ENCODE results near the gene KIR3DL1. TPM values are rescaled to one million over a fixed set of nuclear protein-coding genes. Genes with fewer than 3 reads are reported as not detected.
"Not testable (repeated sequence)": the region's sequence is repeated elsewhere in the genome, so short reads cannot be mapped to it uniquely, and the experiment has no call there.

The KIR3DL1 gene
- total RNA-seq, 2 donors from 2014 or later = not detected

DNA sequence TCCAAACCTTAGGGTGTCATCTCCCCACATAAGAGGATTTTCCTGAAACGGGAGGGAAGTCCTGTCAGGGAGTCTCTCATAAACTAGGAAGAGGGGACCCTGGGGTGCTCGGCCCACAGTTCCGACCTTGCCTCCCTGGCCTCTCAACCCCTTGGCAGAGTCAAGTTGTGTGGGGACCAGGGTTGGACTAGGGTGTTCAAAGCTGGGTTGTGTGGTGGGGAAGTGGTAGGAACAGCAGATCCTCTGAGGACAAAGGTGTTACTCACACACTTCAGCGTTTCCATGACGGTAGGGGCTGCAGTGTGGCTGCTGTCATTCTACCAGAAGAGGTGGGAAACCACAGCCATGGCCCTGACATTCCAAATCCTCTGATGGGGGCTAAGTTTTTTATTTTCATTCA lies 18.9 kb downstream of the KIR3DL1 start:
- intact Hi-C loops (cut with DNase I) = not testable (repeated sequence)

DNA sequence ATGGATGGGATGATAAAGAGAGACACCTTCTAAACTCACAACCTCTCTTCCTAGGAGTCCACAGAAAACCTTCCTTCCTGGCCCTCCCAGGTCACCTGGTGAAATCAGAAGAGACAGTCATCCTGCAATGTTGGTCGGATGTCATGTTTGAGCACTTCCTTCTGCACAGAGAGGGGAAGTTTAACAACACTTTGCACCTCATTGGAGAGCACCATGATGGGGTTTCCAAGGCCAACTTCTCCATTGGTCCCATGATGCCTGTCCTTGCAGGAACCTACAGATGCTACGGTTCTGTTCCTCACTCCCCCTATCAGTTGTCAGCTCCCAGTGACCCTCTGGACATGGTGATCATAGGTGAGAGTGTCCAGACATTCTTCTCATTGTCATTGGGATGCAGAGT lies 21.3 kb downstream of the KIR3DL1 start:
- intact Hi-C loops (cut with DNase I); H3K27ac ChIP-seq; H3K9me3 ChIP-seq; H3K9ac ChIP-seq (ENCODE audit: low read depth in 2 of 2, low read length in 2 of 2); H3K36me3 ChIP-seq; H3K4me1 ChIP-seq; H3K4me3 ChIP-seq; H3K27me3 ChIP-seq; DNase-seq: not testable (repeated sequence)

More for the DNA sequence above, 18.9 kb downstream of the KIR3DL1 start:
- not testable (repeated sequence) for H3K27me3 ChIP-seq; H3K36me3 ChIP-seq; H3K4me1 ChIP-seq; H3K4me3 ChIP-seq; H3K9me3 ChIP-seq; H3K27ac ChIP-seq; H3K9ac ChIP-seq (ENCODE audit: low read depth in 2 of 2, low read length in 2 of 2); DNase-seq

DNA sequence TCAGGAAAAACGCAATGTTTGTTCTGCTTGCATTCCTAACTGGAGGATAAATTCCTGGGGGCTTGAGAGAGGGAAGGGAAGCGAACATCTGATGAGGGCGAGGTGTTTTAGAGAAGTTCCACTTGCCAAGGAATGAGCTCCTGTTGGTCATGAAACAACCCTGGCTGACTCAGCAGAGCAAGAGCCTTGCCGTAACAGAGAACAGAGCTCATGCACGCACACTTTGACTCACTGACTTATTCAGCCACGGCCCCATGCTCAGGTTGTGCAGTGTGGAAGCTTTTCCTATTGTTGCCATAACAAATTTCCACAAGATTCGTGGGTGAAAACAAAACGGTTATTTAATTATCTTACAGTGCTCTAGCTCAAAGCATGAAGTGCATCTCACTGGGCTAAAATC lies 26.9 kb downstream of the KIR3DL1 start:
- intact Hi-C loops (cut with DNase I); H3K36me3 ChIP-seq; H3K4me3 ChIP-seq; H3K4me1 ChIP-seq; H3K27ac ChIP-seq; DNase-seq; H3K27me3 ChIP-seq; H3K9me3 ChIP-seq; H3K9ac ChIP-seq (ENCODE audit: low read depth in 2 of 2, low read length in 2 of 2): not testable (repeated sequence)

DNA sequence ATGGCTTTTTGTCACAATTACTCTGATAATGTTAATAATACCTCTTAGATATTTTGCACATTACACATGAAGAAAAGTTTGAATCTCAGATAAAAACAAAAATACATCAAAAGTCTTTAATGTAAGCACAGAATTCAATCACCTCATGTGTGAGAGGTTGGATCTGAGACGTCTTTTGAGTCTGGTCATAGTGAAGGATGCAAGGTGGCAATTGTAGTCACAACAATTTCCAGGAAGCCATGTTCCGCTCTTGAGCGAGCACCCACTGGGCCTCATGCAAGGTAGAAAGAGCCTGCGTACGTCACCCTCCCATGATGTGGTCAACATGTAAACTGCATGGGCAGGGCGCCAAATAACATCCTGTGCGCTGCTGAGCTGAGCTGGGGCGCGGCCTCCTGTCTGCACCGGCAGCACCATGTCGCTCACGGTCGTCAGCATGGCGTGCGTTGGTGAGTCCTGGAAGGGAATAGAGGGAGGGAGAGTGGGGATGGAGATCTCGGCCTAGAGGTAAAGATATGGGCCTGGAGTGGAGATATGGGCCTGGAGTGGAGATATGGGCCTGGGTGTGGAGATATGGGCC lies 33.9 kb downstream of the KIR3DL1 start, which contains the start of gene KIR3DL2:
Gene KIR3DL2, plus strand, starts transcription at position 383 of the 580 bp plus-strand sequence. Its CDS starts 33 bp downstream, at position 416.
- intact Hi-C loops (cut with DNase I); DNase-seq; H3K4me3 ChIP-seq; H3K4me1 ChIP-seq; H3K27ac ChIP-seq; H3K36me3 ChIP-seq; H3K9ac ChIP-seq (ENCODE audit: low read depth in 2 of 2, low read length in 2 of 2); H3K27me3 ChIP-seq; H3K9me3 ChIP-seq: not testable (repeated sequence)

DNA sequence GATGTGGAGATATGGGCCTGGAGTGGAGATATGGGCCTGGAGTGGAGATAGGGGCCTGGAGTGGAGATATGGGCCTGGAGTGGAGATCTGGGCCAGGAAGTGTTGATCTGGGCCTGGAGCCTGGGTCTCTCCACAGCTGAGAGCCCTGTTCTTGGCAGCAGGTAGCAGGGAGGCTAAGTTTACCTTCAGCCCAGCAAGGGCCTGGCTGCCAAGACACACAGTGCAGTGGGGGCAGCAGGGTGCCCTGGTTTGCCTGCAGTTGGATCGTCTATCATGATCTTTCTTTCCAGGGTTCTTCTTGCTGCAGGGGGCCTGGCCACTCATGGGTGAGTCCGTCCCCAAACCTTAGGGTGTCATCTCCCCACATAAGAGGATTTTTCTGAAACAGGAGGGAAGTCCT lies 34.7 kb downstream of the KIR3DL1 start:
- TF ChIP-seq, protein P1, sequence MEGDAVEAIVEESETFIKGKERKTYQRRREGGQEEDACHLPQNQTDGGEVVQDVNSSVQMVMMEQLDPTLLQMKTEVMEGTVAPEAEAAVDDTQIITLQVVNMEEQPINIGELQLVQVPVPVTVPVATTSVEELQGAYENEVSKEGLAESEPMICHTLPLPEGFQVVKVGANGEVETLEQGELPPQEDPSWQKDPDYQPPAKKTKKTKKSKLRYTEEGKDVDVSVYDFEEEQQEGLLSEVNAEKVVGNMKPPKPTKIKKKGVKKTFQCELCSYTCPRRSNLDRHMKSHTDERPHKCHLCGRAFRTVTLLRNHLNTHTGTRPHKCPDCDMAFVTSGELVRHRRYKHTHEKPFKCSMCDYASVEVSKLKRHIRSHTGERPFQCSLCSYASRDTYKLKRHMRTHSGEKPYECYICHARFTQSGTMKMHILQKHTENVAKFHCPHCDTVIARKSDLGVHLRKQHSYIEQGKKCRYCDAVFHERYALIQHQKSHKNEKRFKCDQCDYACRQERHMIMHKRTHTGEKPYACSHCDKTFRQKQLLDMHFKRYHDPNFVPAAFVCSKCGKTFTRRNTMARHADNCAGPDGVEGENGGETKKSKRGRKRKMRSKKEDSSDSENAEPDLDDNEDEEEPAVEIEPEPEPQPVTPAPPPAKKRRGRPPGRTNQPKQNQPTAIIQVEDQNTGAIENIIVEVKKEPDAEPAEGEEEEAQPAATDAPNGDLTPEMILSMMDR (IDR thresholded peaks at IDR 0.05) = no peak
- Histone ChIP-seq H3K9ac (ENCODE audit: low read depth in 2 of 2, low read length in 2 of 2) (no peak overlapping the region), H3K4me1 (no peaks in the 10 kb centered on the region), H3K4me3 (no peak overlapping the region), H3K27ac (no peak overlapping the region), H3K36me3 (no peaks in the 10 kb centered on the region), H3K27me3 (no peaks in the 10 kb centered on the region), H3K9me3 (no peaks in the 10 kb centered on the region)
- DNase-seq = no peak
- intact Hi-C loops (cut with DNase I) = no loop called here

DNA sequence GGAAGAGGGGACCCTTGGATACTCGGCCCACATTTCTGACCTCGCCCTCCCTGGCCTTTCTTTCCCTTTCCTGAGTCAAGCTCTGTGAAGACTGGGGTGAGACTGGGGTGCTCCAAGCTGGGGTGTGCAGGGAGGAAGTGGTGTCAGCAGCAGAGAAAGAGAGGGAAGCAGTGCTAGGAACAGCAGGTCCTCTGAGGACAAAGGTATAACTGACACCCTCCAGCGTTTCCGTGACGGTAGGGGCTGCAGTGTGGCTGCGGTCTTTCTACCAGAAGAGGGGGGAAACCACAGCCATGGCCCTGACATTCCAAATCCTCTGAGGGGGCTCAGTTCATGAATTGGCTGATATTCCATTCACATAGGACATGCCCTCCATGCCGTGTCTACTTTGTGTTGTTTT lies 35.1 kb downstream of the KIR3DL1 start:
- H3K9me3 ChIP-seq = no peaks in the 10 kb centered on the region
- H3K4me1 ChIP-seq = no peaks in the 10 kb centered on the region
- TF ChIP-seq, protein P1 (IDR thresholded peaks at IDR 0.05) = no peak
- no peaks in the 10 kb centered on the region for H3K36me3 ChIP-seq
- intact Hi-C loops (cut with DNase I) = no loop called here
- DNase-seq = no peak
- H3K9ac ChIP-seq (ENCODE audit: low read depth in 2 of 2, low read length in 2 of 2) = no peak overlapping the region
- H3K4me3 ChIP-seq = no peak overlapping the region
- H3K27ac ChIP-seq = no peak overlapping the region
- H3K27me3 ChIP-seq = no peaks in the 10 kb centered on the region

DNA sequence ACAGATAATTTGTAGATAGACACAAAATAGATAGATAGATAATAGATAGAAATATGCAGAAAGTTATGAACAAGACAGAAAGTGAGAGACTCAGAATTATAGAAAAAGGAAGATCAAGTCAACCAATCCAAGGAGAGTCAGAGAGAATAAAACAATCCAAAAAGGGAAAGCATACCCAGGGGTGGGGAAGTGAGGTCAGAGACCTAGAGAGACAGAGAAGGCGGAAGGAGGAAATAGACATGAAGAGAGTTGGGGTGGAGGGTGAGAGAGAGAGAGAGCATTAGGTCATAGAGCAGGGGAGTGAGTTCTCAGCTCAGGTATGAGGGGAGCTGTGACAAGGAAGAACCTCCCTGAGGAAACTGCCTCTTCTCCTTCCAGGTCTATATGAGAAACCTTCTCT lies 39.0 kb downstream of the KIR3DL1 start:
- H3K36me3 ChIP-seq; H3K4me1 ChIP-seq; H3K27ac ChIP-seq; DNase-seq; H3K27me3 ChIP-seq; H3K9ac ChIP-seq (ENCODE audit: low read depth in 2 of 2, low read length in 2 of 2); intact Hi-C loops (cut with DNase I); H3K4me3 ChIP-seq; H3K9me3 ChIP-seq: not testable (repeated sequence)

DNA sequence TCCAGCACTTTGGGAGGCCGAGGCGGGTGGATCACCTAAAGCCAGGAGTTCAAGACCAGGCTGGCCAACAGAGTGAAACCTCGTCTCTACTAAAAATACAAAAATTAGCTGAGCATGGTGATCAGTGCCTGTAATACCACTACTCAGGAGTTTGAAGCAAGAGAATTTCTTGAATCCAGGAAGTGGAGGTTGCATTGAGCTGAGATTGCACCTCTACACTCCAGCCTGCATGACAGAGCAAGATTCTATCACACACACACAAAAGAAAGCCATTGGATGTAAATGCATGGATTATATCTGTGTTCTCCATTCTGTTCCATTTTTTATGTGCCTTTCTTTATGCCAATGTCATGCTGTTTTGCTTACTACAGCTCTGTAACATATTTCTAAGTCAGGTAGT lies 42.2 kb downstream of the KIR3DL1 start:
- H3K36me3 ChIP-seq; H3K9me3 ChIP-seq; intact Hi-C loops (cut with DNase I); DNase-seq; H3K4me1 ChIP-seq; H3K27ac ChIP-seq; H3K4me3 ChIP-seq; H3K9ac ChIP-seq (ENCODE audit: low read depth in 2 of 2, low read length in 2 of 2); H3K27me3 ChIP-seq: not testable (repeated sequence)

DNA sequence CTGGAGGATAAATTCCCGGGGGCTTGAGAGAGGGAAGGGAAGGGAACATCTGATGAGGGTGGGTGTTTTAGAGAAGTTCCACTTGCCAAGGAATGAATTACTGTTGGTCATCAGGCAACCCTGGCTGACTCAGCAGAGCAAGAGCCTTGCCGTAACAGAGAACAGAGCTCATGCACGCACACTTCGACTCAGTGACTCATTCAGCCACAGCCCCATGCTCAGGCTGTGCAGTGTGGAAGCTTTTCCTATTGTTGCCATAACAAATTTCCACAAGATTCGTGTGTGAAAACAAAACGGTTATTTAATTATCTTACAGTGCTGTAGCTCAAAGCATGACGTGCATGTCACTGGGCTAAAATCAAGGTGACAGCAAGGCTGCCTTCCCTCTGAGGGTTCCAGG lies 43.2 kb downstream of the KIR3DL1 start:
- DNase-seq; H3K9me3 ChIP-seq; H3K36me3 ChIP-seq; H3K27me3 ChIP-seq; intact Hi-C loops (cut with DNase I); H3K4me1 ChIP-seq; H3K9ac ChIP-seq (ENCODE audit: low read depth in 2 of 2, low read length in 2 of 2); H3K27ac ChIP-seq; H3K4me3 ChIP-seq: not testable (repeated sequence)

DNA sequence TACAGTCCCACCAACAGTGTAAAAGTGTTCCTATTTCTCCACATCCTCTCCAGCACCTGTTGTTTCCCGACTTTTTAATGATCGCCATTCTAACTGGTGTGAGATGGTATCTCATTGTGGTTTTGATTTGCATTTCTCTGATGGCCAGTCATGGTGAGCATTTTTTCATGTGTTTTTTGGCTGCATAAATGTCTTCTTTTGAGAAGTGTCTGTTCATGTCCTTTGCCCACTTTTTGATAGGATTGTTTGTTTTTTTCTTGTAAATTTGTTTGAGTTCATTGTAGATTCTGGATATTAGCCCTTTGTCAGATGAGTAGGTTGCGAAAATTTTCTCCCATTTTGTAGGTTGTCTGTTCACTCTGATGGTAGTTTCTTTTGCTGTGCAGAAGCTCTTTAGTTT lies 47.2 kb downstream of the KIR3DL1 start:
- H3K36me3 ChIP-seq; H3K9me3 ChIP-seq; H3K9ac ChIP-seq (ENCODE audit: low read depth in 2 of 2, low read length in 2 of 2); H3K27ac ChIP-seq; H3K4me3 ChIP-seq; H3K4me1 ChIP-seq; H3K27me3 ChIP-seq; intact Hi-C loops (cut with DNase I); DNase-seq: not testable (repeated sequence)

All from colonic mucosa (tissue), 4 donors.